Tibial nerve (tissue), 4 donors: ENCODE measurements around the gene TRPV2. TPM values are rescaled to one million over a fixed set of nuclear protein-coding genes. Genes with fewer than 3 reads are reported as not detected.

Experiments
- DNase-seq, 2 donors: peaks; one replicate each; pipeline ENCODE4 v3.0.0-alpha.2; 2019; ENCODE audit warnings: low spot score in 2 of 2
- H3K27ac ChIP-seq, 4 donors: fragments of 200-600 bp; sonication (generic) in 3 of 4; one replicate each; pipeline ENCODE4 v1.5.1; 2017 to 2019; ENCODE audit warnings: mild to moderate bottlenecking in 1 of 4
- H3K27me3 ChIP-seq, 2 donors: fragments of 200-600 bp; sonication (generic) in 1 of 2; one replicate each; pipeline versions ENCODE4 v1.5.1 to v1.6.0; 2017 to 2019
- H3K36me3 ChIP-seq, 3 donors: fragments of 200-600 bp; sonication (generic); one replicate each; pipeline ENCODE4 v1.5.1; 2018 to 2019
- H3K4me1 ChIP-seq, 4 donors: fragments of 200-600 bp; sonication (generic) in 3 of 4; one replicate each; pipeline ENCODE4 v1.5.1; 2017 to 2019
- H3K4me3 ChIP-seq, 4 donors: fragments of 200-600 bp; sonication (generic) in 3 of 4; one replicate each; pipeline ENCODE4 v1.5.1; 2017 to 2019; ENCODE audit warnings: mild to moderate bottlenecking in 1 of 4, moderate library complexity in 1 of 4
- H3K9me3 ChIP-seq, 4 donors: fragments of 200-600 bp; sonication (generic) in 3 of 4; one replicate each; pipeline ENCODE4 v1.5.1; 2017 to 2019
- EP300 ChIP-seq, 2 donors: sonication (generic); formaldehyde crosslinking; IDR thresholded peaks; one replicate each; pipeline ENCODE4 v1.6.1; 2017; ENCODE audit warnings: antibody characterized with exemption in 2 of 2, mild to moderate bottlenecking in 1 of 2
- POLR2A ChIP-seq, 2 donors: fragments of 450-650 bp; IDR thresholded peaks; one replicate each; pipeline ENCODE4 v1.6.1; 2017; ENCODE audit warnings: antibody characterized with exemption in 2 of 2, mild to moderate bottlenecking in 2 of 2, moderate library complexity in 2 of 2
- WGBS, 2 donors: methylation state at CpG; one replicate each; pipeline ENCODE4 v1.1.5; 2018; 5-methylcytosine and 5-hydroxymethylcytosine counted together
- total RNA-seq, 4 donors: library from RNA; depleted of rRNA; stranded (reverse); fragments of >200 nt; gene quantifications; one replicate each; pipeline ENCODE4 v1.1.0, GENCODE V29; 2016
- TF ChIP-seq, protein P1 (sequence below), 5 experiments: fragments of 200-600 bp in 3 of 5; fragments of 450-650 bp in 2 of 5; sonication (generic) in 3 of 5; IDR thresholded peaks; one replicate each; pipeline ENCODE4 v1.5.1; 2016 to 2019; ENCODE audit warnings: antibody characterized with exemption in 5 of 5, mild to moderate bottlenecking in 3 of 5, moderate library complexity in 2 of 5

TRPV2 gene
- total RNA-seq, 4 donors from 2014 or later: 10.5 to 19.9 (median 16.9) TPM

DNA sequence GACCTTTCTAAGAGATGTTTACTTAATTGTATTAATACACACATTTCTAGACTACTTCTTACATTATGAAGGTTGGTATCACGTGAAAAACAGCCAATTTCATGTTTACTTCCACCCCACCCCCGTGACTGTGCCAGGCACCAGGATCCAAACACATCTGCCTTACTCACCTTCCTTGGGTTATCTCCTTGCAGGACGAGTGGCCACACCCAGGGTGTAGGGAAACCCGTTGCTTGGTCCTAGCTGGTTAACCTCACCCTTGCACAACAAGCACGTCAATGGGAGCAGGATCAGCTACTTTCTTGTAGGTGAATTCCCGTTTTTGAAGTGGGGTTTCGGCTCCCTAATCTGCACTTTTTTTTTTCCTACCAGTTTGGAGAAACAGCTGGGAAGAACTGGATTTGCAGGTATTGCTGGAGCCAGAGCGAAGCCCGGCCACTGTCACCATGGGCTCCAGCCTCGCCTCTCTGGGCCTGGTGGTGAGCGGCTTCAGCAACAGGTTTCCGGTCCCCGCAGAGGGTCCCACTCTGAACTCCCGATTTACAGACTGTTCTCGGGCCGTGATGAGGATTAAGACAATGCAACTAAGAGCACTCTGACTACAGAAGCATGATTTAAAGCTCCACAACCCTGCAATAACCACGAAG is 36.6 kb upstream of the TRPV2 start:
- WGBS, 2 donors: 82 to 85% methylated on average over 17 of the region's 17 CpGs
- Histone ChIP-seq H3K9me3 (peaks cover 0 to 4% (median 0%) of the 10 kb centered on the region in 4 donors), H3K36me3 (peaks cover 0 to 20% (median 0%) of the 10 kb centered on the region in 3 donors), H3K4me1 (peaks cover 0 to 41% (median 7%) of the 10 kb centered on the region in 4 donors), H3K27me3 (peaks cover 0 to 10% of the 10 kb centered on the region in 2 donors), H3K27ac (peak overlapping the region in 2 of 4 donors; percentile 64 to 68), H3K4me3 (no peak overlapping the region)
- no peak for TF ChIP-seq POLR2A (IDR thresholded peaks at IDR 0.05)
- no peak for TF ChIP-seq EP300 (IDR thresholded peaks at IDR 0.05)
- TF ChIP-seq, protein P1, sequence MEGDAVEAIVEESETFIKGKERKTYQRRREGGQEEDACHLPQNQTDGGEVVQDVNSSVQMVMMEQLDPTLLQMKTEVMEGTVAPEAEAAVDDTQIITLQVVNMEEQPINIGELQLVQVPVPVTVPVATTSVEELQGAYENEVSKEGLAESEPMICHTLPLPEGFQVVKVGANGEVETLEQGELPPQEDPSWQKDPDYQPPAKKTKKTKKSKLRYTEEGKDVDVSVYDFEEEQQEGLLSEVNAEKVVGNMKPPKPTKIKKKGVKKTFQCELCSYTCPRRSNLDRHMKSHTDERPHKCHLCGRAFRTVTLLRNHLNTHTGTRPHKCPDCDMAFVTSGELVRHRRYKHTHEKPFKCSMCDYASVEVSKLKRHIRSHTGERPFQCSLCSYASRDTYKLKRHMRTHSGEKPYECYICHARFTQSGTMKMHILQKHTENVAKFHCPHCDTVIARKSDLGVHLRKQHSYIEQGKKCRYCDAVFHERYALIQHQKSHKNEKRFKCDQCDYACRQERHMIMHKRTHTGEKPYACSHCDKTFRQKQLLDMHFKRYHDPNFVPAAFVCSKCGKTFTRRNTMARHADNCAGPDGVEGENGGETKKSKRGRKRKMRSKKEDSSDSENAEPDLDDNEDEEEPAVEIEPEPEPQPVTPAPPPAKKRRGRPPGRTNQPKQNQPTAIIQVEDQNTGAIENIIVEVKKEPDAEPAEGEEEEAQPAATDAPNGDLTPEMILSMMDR (IDR thresholded peaks at IDR 0.05): no peak
- no peak for DNase-seq

DNA sequence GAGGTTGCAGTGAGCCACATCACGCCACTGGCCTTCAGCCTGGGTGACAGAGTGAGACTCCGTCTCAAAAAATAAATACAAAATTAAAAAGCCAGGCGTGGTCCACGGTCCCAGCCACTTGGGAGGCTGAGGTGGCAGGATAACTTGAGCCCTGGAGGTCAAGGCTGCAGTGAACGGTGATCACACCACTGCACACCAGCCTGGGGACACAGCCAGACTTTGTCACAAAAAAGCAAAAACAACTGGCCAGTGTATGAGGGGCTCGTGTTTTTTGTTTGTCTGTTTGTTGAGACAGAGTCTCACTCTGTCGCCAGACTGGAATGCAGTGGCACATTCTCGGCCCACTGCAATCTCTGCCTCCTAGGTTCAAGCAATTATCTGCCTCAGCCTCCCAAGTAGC is 35.7 kb upstream of the TRPV2 start:
- Histone ChIP-seq H3K27me3 (peaks cover 0 to 9% of the 10 kb centered on the region in 2 donors), H3K9me3 (peaks cover 0 to 4% (median 0%) of the 10 kb centered on the region in 4 donors), H3K36me3 (peaks cover 0 to 20% (median 0%) of the 10 kb centered on the region in 3 donors), H3K4me3 (no peak overlapping the region), H3K4me1 (peaks cover 0 to 47% (median 11%) of the 10 kb centered on the region in 4 donors), H3K27ac (peak overlapping the region in 1 of 4 donors; percentile 6)
- WGBS, 2 donors: 74 to 77% methylated on average over 8 of the region's 8 CpGs
- TF ChIP-seq POLR2A (IDR thresholded peaks at IDR 0.05): no peak
- TF ChIP-seq, protein P1 (IDR thresholded peaks at IDR 0.05): no peak
- TF ChIP-seq EP300 (IDR thresholded peaks at IDR 0.05): no peak
- DNase-seq: no peak

DNA sequence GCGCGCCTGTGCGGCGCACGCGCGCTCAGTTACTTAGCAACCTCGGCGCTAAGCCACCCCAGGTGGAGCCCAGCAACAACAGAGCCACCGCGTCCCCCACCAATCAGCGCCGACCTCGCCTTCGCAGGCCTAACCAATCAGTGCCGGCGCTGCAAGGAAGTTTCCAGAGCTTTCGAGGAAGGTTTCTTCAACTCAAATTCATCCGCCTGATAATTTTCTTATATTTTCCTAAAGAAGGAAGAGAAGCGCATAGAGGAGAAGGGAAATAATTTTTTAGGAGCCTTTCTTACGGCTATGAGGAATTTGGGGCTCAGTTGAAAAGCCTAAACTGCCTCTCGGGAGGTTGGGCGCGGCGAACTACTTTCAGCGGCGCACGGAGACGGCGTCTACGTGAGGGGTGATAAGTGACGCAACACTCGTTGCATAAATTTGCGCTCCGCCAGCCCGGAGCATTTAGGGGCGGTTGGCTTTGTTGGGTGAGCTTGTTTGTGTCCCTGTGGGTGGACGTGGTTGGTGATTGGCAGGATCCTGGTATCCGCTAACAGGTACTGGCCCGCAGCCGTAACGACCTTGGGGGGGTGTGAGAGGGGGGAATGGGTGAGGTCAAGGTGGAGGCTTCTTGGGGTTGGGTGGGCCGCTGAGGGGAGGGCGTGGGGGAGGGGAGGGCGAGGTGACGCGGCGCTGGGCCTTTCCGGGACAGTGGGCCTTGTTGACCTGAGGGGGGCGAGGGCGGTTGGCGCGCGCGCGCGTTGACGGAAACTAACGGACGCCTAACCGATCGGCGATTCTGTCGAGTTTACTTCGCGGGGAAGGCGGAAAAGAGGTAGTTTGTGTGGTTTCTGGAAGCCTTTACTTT is 34.5 kb upstream of the TRPV2 start, which contains the start of gene UBB:
UBB (plus strand) TSS at position 452 of the 856 bp plus-strand sequence. CDS start 817 bp downstream, outside the sequence.
- peaks cover 0 to 5% of the 10 kb centered on the region in 2 donors for H3K27me3 ChIP-seq
- peak; percentile 89 to 92 for DNase-seq
- TF ChIP-seq POLR2A (IDR thresholded peaks at IDR 0.05) (peak; percentile 90 to 95), EP300 (IDR thresholded peaks at IDR 0.05) (peak; percentile 92 to 99)
- TF ChIP-seq, protein P1 (IDR thresholded peaks at IDR 0.05): no peak
- H3K36me3 ChIP-seq: peaks cover 0 to 20% (median 0%) of the 10 kb centered on the region in 3 donors
- peaks cover 0 to 47% (median 11%) of the 10 kb centered on the region in 4 donors for H3K4me1 ChIP-seq
- H3K27ac ChIP-seq: peak within 1 kb of the TSS; percentile 87 to 94 (median 90)
- H3K4me3 ChIP-seq: peak within 1 kb of the TSS; percentile 41 to 67 (median 58)
- 2 to 3% methylated on average over 67 of the region's 67 CpGs for WGBS, 2 donors
- H3K9me3 ChIP-seq: peaks cover 0 to 4% (median 0%) of the 10 kb centered on the region in 4 donors

DNA sequence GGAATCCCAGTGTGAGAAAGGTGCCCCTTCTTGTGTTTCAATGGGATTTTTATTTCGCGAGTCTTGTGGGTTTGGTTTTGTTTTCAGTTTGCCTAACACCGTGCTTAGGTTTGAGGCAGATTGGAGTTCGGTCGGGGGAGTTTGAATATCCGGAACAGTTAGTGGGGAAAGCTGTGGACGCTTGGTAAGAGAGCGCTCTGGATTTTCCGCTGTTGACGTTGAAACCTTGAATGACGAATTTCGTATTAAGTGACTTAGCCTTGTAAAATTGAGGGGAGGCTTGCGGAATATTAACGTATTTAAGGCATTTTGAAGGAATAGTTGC is 33.9 kb upstream of the TRPV2 start:
- Histone ChIP-seq H3K36me3 (peaks cover 0 to 20% (median 0%) of the 10 kb centered on the region in 3 donors), H3K4me1 (peaks cover 0 to 48% (median 11%) of the 10 kb centered on the region in 4 donors), H3K27ac (peak overlapping the region; percentile 87 to 94 (median 90)), H3K27me3 (peaks cover 0 to 11% of the 10 kb centered on the region in 2 donors), H3K4me3 (peak overlapping the region; percentile 41 to 67 (median 56)), H3K9me3 (peaks cover 0 to 4% (median 0%) of the 10 kb centered on the region in 4 donors)
- WGBS, 2 donors: 17 to 18% methylated on average over 14 of the region's 14 CpGs
- TF ChIP-seq EP300 (IDR thresholded peaks at IDR 0.05): no peak
- TF ChIP-seq POLR2A (IDR thresholded peaks at IDR 0.05): no peak
- TF ChIP-seq, protein P1 (IDR thresholded peaks at IDR 0.05): no peak
- DNase-seq: no peak
